HEK293 (cell line): ENCODE results near the gene NDUFS8.
A peak's percentile ranks its signal among the peaks of the same experiment; 100 is the strongest.

ENCODE experiments used
- CTCF ChIA-PET: fragments of 350-600 bp; formaldehyde crosslinking; extraction: SDS; loops from one replicate; lab custom pipeline; 2021; ENCODE audit warnings: antibody characterized with exemption; lab: Yijun Ruan, JAX
- POLR2A ChIA-PET: fragments of 300-600 bp; formaldehyde crosslinking; extraction: SDS; loops from one replicate; lab custom pipeline; 2020; ENCODE audit warnings: antibody characterized with exemption, inconsistent platforms; lab: Yijun Ruan, JAX
- H3K27ac ChIP-seq: fragments of 200-500 bp; sonication (Bioruptor generic); 2 replicates; pipeline ENCODE4 v1.5.1; 2014; ENCODE audit warnings: low read depth, low read length, control low read depth, inconsistent platforms; ENCODE audit errors: extremely low read depth
- H3K36me3 ChIP-seq, 2 experiments: fragments of 200-500 bp in 1 of 2; sonication (Bioruptor generic) in 1 of 2; 1 replicate in 1 of 2; 2 replicates in 1 of 2; pipeline ENCODE4 v1.5.1; 2014 to 2017; ENCODE audit warnings: inconsistent platforms in 2 of 2, low read length in 2 of 2; ENCODE audit not compliant: control insufficient read depth in 2 of 2, insufficient read depth in 1 of 2
- H3K4me1 ChIP-seq: fragments of 200-500 bp; sonication (Bioruptor generic); 2 replicates; pipeline ENCODE4 v1.5.1; 2014; ENCODE audit warnings: mild to moderate bottlenecking, low read length, inconsistent platforms; ENCODE audit not compliant: control insufficient read depth, insufficient read depth
- H3K4me3 ChIP-seq: 2 replicates; pipeline ENCODE4 v1.5.1; 2011; ENCODE audit warnings: low read depth, mild to moderate bottlenecking, control low read depth, low read length, moderate library complexity
- H3K9me3 ChIP-seq: fragments of 200-500 bp; sonication (Bioruptor generic); 2 replicates; pipeline ENCODE4 v1.5.1; 2014; ENCODE audit warnings: low read depth, low read length, inconsistent platforms; ENCODE audit not compliant: control insufficient read depth, insufficient read depth
- BCL11B ChIP-seq: fragments of 450-650 bp; formaldehyde crosslinking; IDR thresholded peaks from 2 replicates; pipeline ENCODE4 v1.5.1; 2016; ENCODE audit warnings: low read depth, missing biosample characterization, missing genetic modification characterization
- HOXA7 ChIP-seq: sonication (generic); formaldehyde crosslinking; IDR thresholded peaks from 2 replicates; pipeline ENCODE4 v1.8.1; 2022; ENCODE audit warnings: missing genetic modification reagents, borderline replicate concordance
- KLF1 ChIP-seq: fragments of 450-650 bp; formaldehyde crosslinking; IDR thresholded peaks from 2 replicates; pipeline ENCODE4 v1.5.1; 2016; ENCODE audit warnings: missing biosample characterization, missing genetic modification characterization
- KLF16 ChIP-seq: fragments of 450-650 bp; formaldehyde crosslinking; IDR thresholded peaks from 2 replicates; pipeline ENCODE4 v1.5.1; 2017; ENCODE audit warnings: missing biosample characterization, missing genetic modification characterization
- MEIS1 ChIP-seq: sonication (generic); formaldehyde crosslinking; IDR thresholded peaks from 2 replicates; pipeline ENCODE4 v1.8.1; 2022; ENCODE audit warnings: missing genetic modification reagents, mild to moderate bottlenecking, borderline replicate concordance
- PBX3 ChIP-seq: sonication (generic); formaldehyde crosslinking; IDR thresholded peaks from 2 replicates; pipeline ENCODE4 v1.8.1; 2022; ENCODE audit warnings: mild to moderate bottlenecking, moderate library complexity, missing genetic modification reagents
- SALL2 ChIP-seq: fragments of 450-650 bp; formaldehyde crosslinking; IDR thresholded peaks from 2 replicates; pipeline ENCODE4 v1.5.0; 2017; ENCODE audit warnings: missing biosample characterization, mild to moderate bottlenecking, missing genetic modification characterization, borderline replicate concordance
- YY2 ChIP-seq: fragments of 450-650 bp; formaldehyde crosslinking; IDR thresholded peaks from 2 replicates; pipeline ENCODE4 v1.5.1; 2016; ENCODE audit warnings: missing biosample characterization, missing genetic modification characterization
- ZNF112 ChIP-seq: fragments of 450-650 bp; formaldehyde crosslinking; IDR thresholded peaks from 2 replicates; pipeline ENCODE4 v1.5.0; 2017; ENCODE audit warnings: missing biosample characterization, missing genetic modification characterization
- ZNF121 ChIP-seq: fragments of 450-650 bp; formaldehyde crosslinking; IDR thresholded peaks from 2 replicates; pipeline ENCODE4 v1.5.1; 2016; ENCODE audit warnings: missing biosample characterization, missing genetic modification characterization
- ZNF155 ChIP-seq: fragments of 450-650 bp; formaldehyde crosslinking; IDR thresholded peaks from 2 replicates; pipeline ENCODE4 v1.5.1; 2016; ENCODE audit warnings: missing biosample characterization, missing genetic modification characterization
- ZNF248 ChIP-seq: fragments of 450-650 bp; formaldehyde crosslinking; IDR thresholded peaks from 2 replicates; pipeline ENCODE4 v1.5.1; 2017; ENCODE audit warnings: missing biosample characterization, missing genetic modification characterization
- ZNF266 ChIP-seq: fragments of 450-650 bp; formaldehyde crosslinking; IDR thresholded peaks from 2 replicates; pipeline ENCODE4 v1.5.1; 2016; ENCODE audit warnings: missing biosample characterization, missing genetic modification characterization, low read depth
- ZNF341 ChIP-seq: fragments of 450-650 bp; formaldehyde crosslinking; IDR thresholded peaks from 2 replicates; pipeline ENCODE4; 2016; ENCODE audit warnings: low read depth, missing biosample characterization, missing genetic modification characterization
- ZNF513 ChIP-seq: fragments of 450-650 bp; IDR thresholded peaks from 2 replicates; pipeline ENCODE4 v1.5.1; 2018; ENCODE audit warnings: missing biosample characterization, missing genetic modification characterization
- ZNF521 ChIP-seq: fragments of 450-650 bp; formaldehyde crosslinking; IDR thresholded peaks from 2 replicates; pipeline ENCODE4 v1.5.1; 2017; ENCODE audit warnings: missing biosample characterization, mild to moderate bottlenecking, missing genetic modification characterization
- ZNF558 ChIP-seq: fragments of 450-650 bp; formaldehyde crosslinking; IDR thresholded peaks from 2 replicates; pipeline ENCODE4 v1.5.1; 2016; ENCODE audit warnings: missing biosample characterization, missing genetic modification characterization
- ZNF623 ChIP-seq: fragments of 450-650 bp; formaldehyde crosslinking; IDR thresholded peaks from 2 replicates; pipeline ENCODE4 v1.5.1; 2016; ENCODE audit warnings: missing biosample characterization, missing genetic modification characterization
- ZNF76 ChIP-seq: fragments of 450-650 bp; formaldehyde crosslinking; IDR thresholded peaks from 2 replicates; pipeline ENCODE4; 2016; ENCODE audit warnings: low read depth, missing biosample characterization, missing genetic modification characterization, borderline replicate concordance
- ZNF776 ChIP-seq: fragments of 450-650 bp; formaldehyde crosslinking; IDR thresholded peaks from 2 replicates; pipeline ENCODE4 v1.5.0; 2017; ENCODE audit warnings: missing biosample characterization, missing genetic modification characterization, borderline replicate concordance
- ZNF785 ChIP-seq: fragments of 450-650 bp; formaldehyde crosslinking; IDR thresholded peaks from 2 replicates; pipeline ENCODE4 v1.5.1; 2016; ENCODE audit warnings: missing biosample characterization, missing genetic modification characterization
- ZNF843 ChIP-seq: fragments of 450-650 bp; formaldehyde crosslinking; IDR thresholded peaks from 2 replicates; pipeline ENCODE4 v1.5.1; 2016; ENCODE audit warnings: missing biosample characterization, missing genetic modification characterization
- TF ChIP-seq, protein P1 (sequence below): fragments of 450-650 bp; formaldehyde crosslinking; IDR thresholded peaks from 2 replicates; pipeline ENCODE4 v1.5.1; 2016; ENCODE audit warnings: missing biosample characterization, missing genetic modification characterization

NDUFS8 gene

DNA sequence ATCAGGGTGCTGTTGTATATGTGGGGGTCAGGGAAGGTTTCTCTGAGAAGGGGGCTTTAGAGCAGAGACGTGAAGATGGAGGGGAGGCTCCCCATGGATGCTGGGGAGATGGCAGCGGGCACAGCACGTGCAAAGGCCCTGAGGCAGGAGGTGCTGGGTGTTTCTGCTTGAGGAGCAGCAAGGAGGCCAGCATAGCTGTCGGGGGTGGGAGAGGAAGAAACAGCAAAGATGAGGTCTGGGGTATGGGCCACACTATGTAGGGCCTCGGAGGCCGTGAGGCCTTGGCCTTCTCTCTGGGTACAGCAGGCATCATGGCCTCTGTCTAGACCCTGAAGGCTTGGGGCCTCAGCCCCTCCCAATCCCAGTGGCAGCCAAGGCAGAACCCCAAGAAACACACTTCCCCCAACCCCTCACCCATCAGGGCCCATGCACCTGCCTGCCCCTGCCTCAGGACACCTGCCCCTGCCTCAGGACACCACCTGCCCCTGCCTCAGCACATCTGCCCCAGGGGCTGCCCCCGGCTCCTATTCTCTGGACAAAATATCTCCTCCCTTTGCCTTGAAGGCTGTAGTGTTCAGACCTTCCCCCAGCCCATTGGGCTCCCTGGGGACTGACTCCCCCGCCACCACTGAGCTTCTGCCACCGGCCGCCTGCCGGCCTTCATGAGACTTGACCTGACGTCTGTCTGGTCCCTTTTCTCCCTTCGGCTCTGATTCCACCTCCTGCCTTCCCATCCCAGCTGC lies 14.1 kb upstream of the NDUFS8 start:
- CTCF ChIA-PET, result no interaction called here
- TF ChIP-seq, protein P1, sequence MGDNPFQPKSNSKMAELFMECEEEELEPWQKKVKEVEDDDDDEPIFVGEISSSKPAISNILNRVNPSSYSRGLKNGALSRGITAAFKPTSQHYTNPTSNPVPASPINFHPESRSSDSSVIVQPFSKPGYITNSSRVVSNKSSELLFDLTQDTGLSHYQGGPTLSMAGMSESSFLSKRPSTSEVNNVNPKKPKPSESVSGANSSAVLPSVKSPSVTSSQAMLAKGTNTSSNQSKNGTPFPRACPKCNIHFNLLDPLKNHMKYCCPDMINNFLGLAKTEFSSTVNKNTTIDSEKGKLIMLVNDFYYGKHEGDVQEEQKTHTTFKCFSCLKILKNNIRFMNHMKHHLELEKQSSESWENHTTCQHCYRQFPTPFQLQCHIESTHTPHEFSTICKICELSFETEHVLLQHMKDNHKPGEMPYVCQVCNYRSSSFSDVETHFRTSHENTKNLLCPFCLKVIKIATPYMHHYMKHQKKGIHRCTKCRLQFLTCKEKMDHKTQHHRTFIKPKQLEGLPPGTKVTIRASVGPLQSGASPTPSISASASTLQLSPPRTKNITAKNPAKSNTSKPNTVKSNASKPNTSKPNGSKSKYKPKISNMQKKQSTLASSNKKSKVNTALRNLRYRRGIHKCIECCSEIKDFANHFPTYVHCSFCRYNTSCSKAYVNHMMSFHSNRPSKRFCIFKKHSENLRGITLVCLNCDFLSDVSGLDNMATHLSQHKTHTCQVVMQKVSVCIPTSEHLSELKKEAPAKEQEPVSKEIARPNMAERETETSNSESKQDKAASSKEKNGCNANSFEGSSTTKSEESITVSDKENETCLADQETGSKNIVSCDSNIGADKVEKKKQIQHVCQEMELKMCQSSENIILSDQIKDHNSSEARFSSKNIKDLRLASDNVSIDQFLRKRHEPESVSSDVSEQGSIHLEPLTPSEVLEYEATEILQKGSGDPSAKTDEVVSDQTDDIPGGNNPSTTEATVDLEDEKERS (tag by site-specific recombination), result 0 out of 2 replicates have a peak, but pooled peaks have one; percentile 26
- TF ChIP-seq ZNF76 (tag by site-specific recombination) (no peak), ZNF843 (tag by site-specific recombination) (no peak), ZNF266 (tag by site-specific recombination) (no peak), ZNF623 (tag by site-specific recombination) (peak; percentile 99), BCL11B (tag by site-specific recombination) (no peak), ZNF513 (tag by site-specific recombination) (no peak)

DNA sequence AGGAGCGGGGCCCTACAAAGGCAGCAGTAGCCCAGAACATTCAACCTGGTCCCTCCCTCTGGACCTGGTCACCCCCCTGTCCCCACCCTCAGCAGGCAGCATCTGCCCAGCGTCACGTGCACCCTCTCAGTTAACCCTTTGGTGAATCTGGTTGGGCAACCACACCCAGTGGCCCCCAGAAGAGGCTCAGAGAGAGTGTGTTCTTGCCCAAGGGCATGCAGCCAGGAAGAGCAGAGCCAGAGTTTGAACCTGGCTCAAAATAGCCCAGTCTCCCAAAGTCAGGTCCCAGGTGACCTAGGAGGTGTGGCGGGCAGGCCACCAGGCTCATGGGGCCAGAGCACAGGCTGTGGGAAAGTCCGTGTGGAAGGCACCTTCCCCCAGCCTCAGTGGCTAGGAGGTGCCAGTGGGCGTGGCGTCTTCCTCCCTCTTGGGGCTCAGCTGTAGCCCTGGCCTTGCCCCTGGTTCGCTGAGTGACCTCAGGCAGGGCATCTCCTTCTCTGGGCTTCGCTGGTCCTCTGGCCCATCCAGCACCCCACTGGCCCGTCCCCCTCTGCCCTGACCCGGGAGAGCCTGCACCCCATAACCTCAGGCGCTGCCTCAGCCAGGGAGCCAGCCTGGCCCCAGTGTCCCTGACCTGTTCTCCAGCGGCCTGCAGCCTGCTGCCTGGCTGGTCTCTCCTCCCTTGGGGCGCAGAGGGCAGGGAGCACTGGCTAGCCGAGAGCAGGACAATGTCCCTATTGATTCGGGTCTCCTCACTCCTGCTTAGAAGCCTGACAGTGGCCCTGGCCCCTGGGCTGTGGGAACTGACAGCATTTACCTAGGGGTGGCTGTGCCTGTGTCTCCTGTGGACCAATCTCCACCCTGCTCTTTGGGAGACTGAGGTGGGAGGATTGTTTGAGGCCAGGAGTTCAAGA lies 13.3 kb upstream of the NDUFS8 start:
- ChIA-PET POLR2A (no interaction called here), CTCF (no interaction called here)
- TF ChIP-seq ZNF112 (tag by site-specific recombination) (no peak), KLF1 (tag by site-specific recombination) (peak; percentile 41)
- H3K27ac ChIP-seq, result no peak overlapping the region
- no peak overlapping the region for H3K4me3 ChIP-seq
- H3K9me3 ChIP-seq, result no peaks in the 10 kb centered on the region
- no peaks in the 10 kb centered on the region for H3K36me3 ChIP-seq
- H3K4me1 ChIP-seq, result no peaks in the 10 kb centered on the region

More for the DNA sequence above, 14.1 kb upstream of the NDUFS8 start:
- no peaks in the 10 kb centered on the region for H3K36me3 ChIP-seq
- POLR2A ChIA-PET, result no interaction called here
- no peak overlapping the region for H3K4me3 ChIP-seq
- no peaks in the 10 kb centered on the region for H3K9me3 ChIP-seq
- H3K4me1 ChIP-seq, result no peaks in the 10 kb centered on the region
- H3K27ac ChIP-seq, result no peak overlapping the region

GRCh38 chr11:68017980-68018729 lies 12.3 kb upstream of the NDUFS8 start:
- POLR2A ChIA-PET, result no interaction called here
- no peak overlapping the region for H3K27ac ChIP-seq
- H3K36me3 ChIP-seq, result no peaks in the 10 kb centered on the region
- no peaks in the 10 kb centered on the region for H3K9me3 ChIP-seq
- H3K4me1 ChIP-seq, result no peaks in the 10 kb centered on the region
- CTCF ChIA-PET, result no interaction called here
- no peak overlapping the region for H3K4me3 ChIP-seq
- TF ChIP-seq ZNF155 (no peak), KLF16 (tag by site-specific recombination) (no peak), ZNF248 (tag by site-specific recombination) (no peak), ZNF558 (tag by site-specific recombination) (no peak), MEIS1 (CRISPR knock-in tag) (no peak), SALL2 (no peak), YY2 (tag by site-specific recombination) (no peak), ZNF341 (no peak), ZNF776 (tag by site-specific recombination) (no peak), ZNF121 (no peak), ZNF785 (tag by site-specific recombination) (no peak), PBX3 (CRISPR knock-in tag) (no peak), ZNF521 (no peak), HOXA7 (CRISPR knock-in tag) (no peak)
